ENCODE measurements around the gene ESPN.

- TF ChIP-seq, protein P1, sequence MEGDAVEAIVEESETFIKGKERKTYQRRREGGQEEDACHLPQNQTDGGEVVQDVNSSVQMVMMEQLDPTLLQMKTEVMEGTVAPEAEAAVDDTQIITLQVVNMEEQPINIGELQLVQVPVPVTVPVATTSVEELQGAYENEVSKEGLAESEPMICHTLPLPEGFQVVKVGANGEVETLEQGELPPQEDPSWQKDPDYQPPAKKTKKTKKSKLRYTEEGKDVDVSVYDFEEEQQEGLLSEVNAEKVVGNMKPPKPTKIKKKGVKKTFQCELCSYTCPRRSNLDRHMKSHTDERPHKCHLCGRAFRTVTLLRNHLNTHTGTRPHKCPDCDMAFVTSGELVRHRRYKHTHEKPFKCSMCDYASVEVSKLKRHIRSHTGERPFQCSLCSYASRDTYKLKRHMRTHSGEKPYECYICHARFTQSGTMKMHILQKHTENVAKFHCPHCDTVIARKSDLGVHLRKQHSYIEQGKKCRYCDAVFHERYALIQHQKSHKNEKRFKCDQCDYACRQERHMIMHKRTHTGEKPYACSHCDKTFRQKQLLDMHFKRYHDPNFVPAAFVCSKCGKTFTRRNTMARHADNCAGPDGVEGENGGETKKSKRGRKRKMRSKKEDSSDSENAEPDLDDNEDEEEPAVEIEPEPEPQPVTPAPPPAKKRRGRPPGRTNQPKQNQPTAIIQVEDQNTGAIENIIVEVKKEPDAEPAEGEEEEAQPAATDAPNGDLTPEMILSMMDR (conservative IDR thresholded peaks at IDR 0.05; ENCODE audit: low read length) = no peak
- TF ChIP-seq EZH2phosphoT487 (IDR thresholded peaks at IDR 0.05; ENCODE audit: borderline replicate concordance, low read depth, low read length) = no peak
Observed at GRCh38 chr1:6483761-6484117, 59.2 kb downstream of the ESPN start.

Measured in OCI-LY7 (cell line).